Smooth muscle cell (in vitro differentiated cells): ENCODE results near the gene IL1RL1. TPM values are rescaled to one million over a fixed set of nuclear protein-coding genes. Genes with fewer than 3 reads are reported as not detected.

ENCODE experiments used
- DNase-seq: peaks from one replicate; lab custom pipeline; 2025; ENCODE audit not compliant: unreplicated experiment; lab: John Stamatoyannopoulos, UW
- H2AFZ ChIP-seq: fragments of 200-600 bp; sonication (generic); 2 replicates; pipeline ENCODE4 v1.6.0; 2016; ENCODE audit warnings: antibody characterized with exemption, low read depth, mild to moderate bottlenecking
- H3F3A ChIP-seq: fragments of 200-600 bp; sonication (generic); 2 replicates; pipeline ENCODE4 v1.6.0; 2017; ENCODE audit warnings: antibody characterized with exemption, low read depth
- H3K27ac ChIP-seq: fragments of 200-600 bp; sonication (generic); 2 replicates; pipeline ENCODE4 v1.5.1; 2016; ENCODE audit warnings: low read depth, mild to moderate bottlenecking
- H3K27me3 ChIP-seq: fragments of 200-600 bp; sonication (generic); 2 replicates; pipeline ENCODE4 v1.6.1; 2016; ENCODE audit warnings: low read depth, mild to moderate bottlenecking
- H3K36me3 ChIP-seq: fragments of 200-600 bp; sonication (generic); 2 replicates; pipeline ENCODE4 v1.5.1; 2016; ENCODE audit warnings: low read depth
- H3K4me1 ChIP-seq: fragments of 200-600 bp; sonication (generic); 2 replicates; pipeline ENCODE4 v1.5.1; 2016; ENCODE audit warnings: low read depth
- H3K4me2 ChIP-seq: fragments of 200-600 bp; sonication (generic); 2 replicates; pipeline ENCODE4 v1.6.0; 2016; ENCODE audit warnings: mild to moderate bottlenecking
- H3K4me3 ChIP-seq: fragments of 200-600 bp; sonication (generic); 2 replicates; pipeline ENCODE4 v1.5.1; 2016; ENCODE audit warnings: mild to moderate bottlenecking
- H3K79me2 ChIP-seq: fragments of 200-600 bp; sonication (generic); 2 replicates; pipeline ENCODE4 v1.6.0; 2016; ENCODE audit warnings: low read depth, mild to moderate bottlenecking
- H3K9ac ChIP-seq: fragments of 200-600 bp; sonication (generic); 2 replicates; pipeline ENCODE4 v1.6.0; 2016; ENCODE audit warnings: low read depth
- H3K9me3 ChIP-seq: fragments of 200-600 bp; sonication (generic); replicated peaks from 2 replicates; pipeline ENCODE4 v1.5.1; 2016; ENCODE audit warnings: low read depth
- H4K20me1 ChIP-seq: fragments of 200-600 bp; sonication (generic); 2 replicates; pipeline ENCODE4 v1.6.0; 2016; ENCODE audit warnings: low read depth
- CTCF ChIP-seq: fragments of 200-600 bp; sonication (generic); IDR thresholded peaks from 2 replicates; pipeline ENCODE4 v1.5.1; 2017; ENCODE audit warnings: borderline replicate concordance, mild to moderate bottlenecking, antibody characterized with exemption; ENCODE audit not compliant: insufficient read depth, poor library complexity, severe bottlenecking
- WGBS: methylation state at CpG from one replicate; pipeline ENCODE4 v1.1.7; 2016; ENCODE audit warnings: low lambda C conversion rate; 5-methylcytosine and 5-hydroxymethylcytosine counted together
- polyA plus RNA-seq: library from polyadenylated mRNA; unstranded; fragments of >200 nt; fragmentation: Nextera tagmentation; extraction: Ambion mirVana; gene quantifications from 2 replicates; pipeline ENCODE4 v1.2.1, GENCODE V29; 2016
- total RNA-seq: library from RNA; depleted of rRNA; stranded (reverse); fragments of >200 nt; gene quantifications from 2 replicates; pipeline ENCODE4 v1.2.3, GENCODE V29; 2014

The IL1RL1 gene
- total and polyA plus RNA-seq, 2 experiments from 2014 or later, result 1.6 to 1.8 TPM

- Histone ChIP-seq H3K4me2 (no peak overlapping the region), H3F3A (no peaks in the 10 kb centered on the region), H3K4me1 (no peaks in the 10 kb centered on the region), H3K9ac (no peak overlapping the region), H2AFZ (no peak overlapping the region), H3K79me2 (no peaks in the 10 kb centered on the region), H3K27me3 (peaks cover 8% of the 10 kb centered on the region), H3K27ac (no peak overlapping the region), H4K20me1 (no peaks in the 10 kb centered on the region), H3K9me3 (no peaks in the 10 kb centered on the region), H3K36me3 (no peaks in the 10 kb centered on the region), H3K4me3 (no peak overlapping the region)
- TF ChIP-seq CTCF, result no peak
- 84% methylated on average over 3 of the region's 3 CpGs for WGBS
- DNase-seq, result no peak
Observed at GRCh38 chr2:102303589-102303988, 7.8 kb upstream of the IL1RL1 start.

- no peaks in the 10 kb centered on the region for H4K20me1 ChIP-seq
- no peak overlapping the region for H3K9ac ChIP-seq
- peaks cover 8% of the 10 kb centered on the region for H3K27me3 ChIP-seq
- no peak for TF ChIP-seq CTCF
- no peaks in the 10 kb centered on the region for H3K79me2 ChIP-seq
- WGBS, result 55% methylated on average over 2 of the region's 2 CpGs
- H2AFZ ChIP-seq, result no peak overlapping the region
- no peak overlapping the region for H3K4me3 ChIP-seq
- no peak for DNase-seq
- H3F3A ChIP-seq, result no peaks in the 10 kb centered on the region
- no peaks in the 10 kb centered on the region for H3K36me3 ChIP-seq
- H3K4me1 ChIP-seq, result no peaks in the 10 kb centered on the region
- no peaks in the 10 kb centered on the region for H3K9me3 ChIP-seq
- no peak overlapping the region for H3K27ac ChIP-seq
- no peak overlapping the region for H3K4me2 ChIP-seq
Observed at GRCh38 chr2:102304268-102304667, 7.1 kb upstream of the IL1RL1 start.

- no peak for TF ChIP-seq CTCF
- Histone ChIP-seq H2AFZ (no peak overlapping the region), H3K9ac (no peak overlapping the region), H3K9me3 (no peaks in the 10 kb centered on the region), H3K27ac (no peak overlapping the region), H3K36me3 (no peaks in the 10 kb centered on the region), H3K4me3 (no peak overlapping the region), H3K27me3 (peaks cover 7% of the 10 kb centered on the region), H3K4me2 (no peak overlapping the region), H3K4me1 (no peaks in the 10 kb centered on the region), H3K79me2 (no peaks in the 10 kb centered on the region), H3F3A (no peaks in the 10 kb centered on the region), H4K20me1 (no peaks in the 10 kb centered on the region)
- 82% methylated on average over 11 of the region's 11 CpGs for WGBS
- no peak for DNase-seq
Observed at GRCh38 chr2:102304711-102305611, 6.4 kb upstream of the IL1RL1 start.

GRCh38 chr2:102306125-102306524 is 5.2 kb upstream of the IL1RL1 start:
- Histone ChIP-seq H3K4me3 (no peak overlapping the region), H2AFZ (no peak overlapping the region), H3K9me3 (no peaks in the 10 kb centered on the region), H3K27ac (no peak overlapping the region), H3F3A (no peaks in the 10 kb centered on the region), H3K79me2 (no peaks in the 10 kb centered on the region), H3K4me2 (no peak overlapping the region), H3K36me3 (no peaks in the 10 kb centered on the region), H3K27me3 (no peaks in the 10 kb centered on the region), H4K20me1 (no peaks in the 10 kb centered on the region), H3K4me1 (no peaks in the 10 kb centered on the region), H3K9ac (no peak overlapping the region)
- WGBS, result 93% methylated on average over 1 of the region's 1 CpG
- no peak for DNase-seq
- TF ChIP-seq CTCF, result no peak
